NCI-H524 treated with DMSO at 0.1 percent for 48 hours (cell line): ENCODE results near the gene ANXA4.

Experiments used
- DNase-seq: peaks from one replicate; lab custom pipeline; 2025; lab: John Stamatoyannopoulos, UW

ANXA4 gene

DNA sequence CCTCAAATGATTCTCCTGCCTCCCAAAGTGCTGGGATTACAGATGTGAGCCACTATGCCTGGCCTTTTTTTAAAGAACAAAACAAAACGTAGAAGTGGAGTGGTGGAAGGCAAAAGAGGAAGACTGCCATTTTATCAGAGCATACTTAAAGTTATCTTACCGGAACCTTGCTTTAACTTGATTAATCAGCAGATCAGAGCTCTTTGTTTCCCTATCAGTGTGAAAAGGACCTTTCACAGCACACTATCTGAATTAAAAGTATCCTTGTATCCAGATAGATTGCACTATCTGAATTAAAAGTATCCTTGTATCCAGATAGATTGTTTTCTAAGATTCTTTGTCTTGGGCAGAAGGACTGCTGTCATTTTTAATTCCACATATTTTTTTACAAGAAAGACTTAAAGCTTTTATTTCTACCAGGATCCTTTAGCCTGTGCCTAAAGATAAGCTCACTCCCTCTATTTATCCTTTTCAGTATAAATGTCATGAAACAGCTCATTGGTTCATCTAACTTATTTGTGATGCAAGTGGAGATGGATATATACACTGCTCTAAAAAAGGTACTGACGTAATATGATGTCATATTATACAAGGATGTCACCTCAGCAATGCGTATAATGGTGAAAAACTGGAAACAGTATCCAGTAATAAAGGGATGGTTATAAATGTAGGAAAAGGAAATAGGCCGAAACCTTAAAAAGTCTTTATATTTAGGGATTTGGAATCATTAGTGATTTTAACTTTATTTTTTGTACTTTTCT, 105.3 kb downstream of the ANXA4 start:
- DNase-seq = no peak

DNA sequence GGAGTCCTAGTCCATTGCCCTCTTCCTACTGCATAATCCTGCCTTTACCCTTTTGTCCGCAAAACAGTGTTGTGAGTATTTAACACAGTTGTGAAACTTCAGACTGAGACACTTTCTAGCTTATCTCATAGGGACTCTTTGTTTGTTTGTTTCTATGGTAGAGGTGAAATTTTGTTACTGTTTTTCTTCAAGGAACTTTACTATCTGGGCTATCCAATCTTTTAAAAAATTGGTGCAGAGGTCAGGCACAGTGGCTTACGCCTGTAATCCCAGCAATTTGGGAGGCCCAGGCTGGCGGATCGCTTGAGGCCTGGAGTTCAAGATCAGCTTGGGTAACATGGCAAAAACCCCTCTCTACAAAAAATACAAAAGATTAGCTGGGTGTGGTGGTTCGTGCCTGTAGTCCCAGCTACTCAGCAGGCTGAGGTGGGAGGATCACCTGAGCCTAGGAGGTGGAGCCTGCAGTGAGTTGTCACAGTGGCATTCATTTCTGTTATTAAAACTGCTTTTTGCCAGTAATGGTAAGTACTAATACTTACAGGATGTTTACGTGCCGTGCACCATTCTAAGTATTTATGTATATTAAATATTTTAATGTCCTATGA, 106.4 kb downstream of the ANXA4 start:
- no peak for DNase-seq

DNA sequence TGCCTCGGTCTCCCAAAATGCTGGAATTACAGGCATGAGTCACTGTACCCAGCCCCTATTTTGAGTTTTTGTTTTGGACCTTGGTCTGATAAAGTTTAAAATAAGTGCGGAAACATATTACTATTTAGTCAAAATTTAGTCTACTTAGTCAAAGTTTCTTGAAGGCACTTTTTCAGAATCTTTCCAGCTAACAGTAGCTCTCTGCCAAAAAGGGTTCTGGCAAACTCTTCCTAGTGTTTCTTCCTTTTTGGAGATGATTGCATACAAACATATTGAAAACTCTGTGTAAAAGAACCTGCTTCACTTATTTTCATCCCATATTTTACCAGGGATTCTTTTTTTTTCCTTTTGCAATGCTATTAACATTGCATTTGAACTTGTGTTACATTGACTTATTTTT, 116.3 kb downstream of the ANXA4 start:
- DNase-seq = no peak

DNA sequence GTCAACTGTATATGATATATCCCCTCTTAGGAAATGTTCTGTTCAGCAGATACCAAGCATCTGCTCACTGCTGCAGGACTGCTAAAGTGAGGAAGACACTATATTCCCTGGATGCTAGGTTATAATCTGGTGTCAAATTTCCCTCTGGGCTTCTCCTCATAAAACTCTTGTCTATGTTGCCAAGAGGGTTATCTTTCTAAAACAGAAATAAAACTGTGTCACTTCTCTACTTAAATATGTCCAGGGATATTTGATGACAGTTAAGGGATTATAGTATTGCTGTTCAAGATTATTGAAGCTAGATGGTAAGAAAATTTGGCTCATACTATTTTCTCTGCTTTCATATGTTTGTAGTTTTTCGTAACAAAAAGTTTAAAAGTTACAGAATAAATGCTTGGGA, 121.4 kb downstream of the ANXA4 start:
- no peak for DNase-seq
